HEK293 (cell line): ENCODE measurements around the gene CTNNA2.

Source experiments
- CTCF ChIA-PET: fragments of 350-600 bp; formaldehyde crosslinking; extraction: SDS; loops from one replicate; lab custom pipeline; 2021; ENCODE audit warnings: antibody characterized with exemption; lab: Yijun Ruan, JAX
- POLR2A ChIA-PET: fragments of 300-600 bp; formaldehyde crosslinking; extraction: SDS; loops from one replicate; lab custom pipeline; 2020; ENCODE audit warnings: antibody characterized with exemption, inconsistent platforms; lab: Yijun Ruan, JAX
- H3K27ac ChIP-seq: fragments of 200-500 bp; sonication (Bioruptor generic); 2 replicates; pipeline ENCODE4 v1.5.1; 2014; ENCODE audit warnings: low read depth, low read length, control low read depth, inconsistent platforms; ENCODE audit errors: extremely low read depth
- H3K36me3 ChIP-seq, 2 experiments: fragments of 200-500 bp in 1 of 2; sonication (Bioruptor generic) in 1 of 2; 1 replicate in 1 of 2; 2 replicates in 1 of 2; pipeline ENCODE4 v1.5.1; 2014 to 2017; ENCODE audit warnings: inconsistent platforms in 2 of 2, low read length in 2 of 2; ENCODE audit not compliant: control insufficient read depth in 2 of 2, insufficient read depth in 1 of 2
- H3K4me1 ChIP-seq: fragments of 200-500 bp; sonication (Bioruptor generic); 2 replicates; pipeline ENCODE4 v1.5.1; 2014; ENCODE audit warnings: mild to moderate bottlenecking, low read length, inconsistent platforms; ENCODE audit not compliant: control insufficient read depth, insufficient read depth
- H3K4me3 ChIP-seq: 2 replicates; pipeline ENCODE4 v1.5.1; 2011; ENCODE audit warnings: low read depth, mild to moderate bottlenecking, control low read depth, low read length, moderate library complexity
- H3K9me3 ChIP-seq: fragments of 200-500 bp; sonication (Bioruptor generic); 2 replicates; pipeline ENCODE4 v1.5.1; 2014; ENCODE audit warnings: low read depth, low read length, inconsistent platforms; ENCODE audit not compliant: control insufficient read depth, insufficient read depth
- GLI2 ChIP-seq: fragments of 450-650 bp; formaldehyde crosslinking; IDR thresholded peaks from 2 replicates; pipeline ENCODE4; 2017; ENCODE audit warnings: missing biosample characterization, missing genetic modification characterization, low read depth, borderline replicate concordance
- HOXD13 ChIP-seq: sonication (generic); formaldehyde crosslinking; IDR thresholded peaks from 2 replicates; pipeline ENCODE4 v1.8.0; 2022; ENCODE audit warnings: missing genetic modification reagents, borderline replicate concordance
- SALL2 ChIP-seq: fragments of 450-650 bp; formaldehyde crosslinking; IDR thresholded peaks from 2 replicates; pipeline ENCODE4 v1.5.0; 2017; ENCODE audit warnings: missing biosample characterization, mild to moderate bottlenecking, missing genetic modification characterization, borderline replicate concordance
- ZNF140 ChIP-seq: fragments of 450-650 bp; formaldehyde crosslinking; IDR thresholded peaks from 2 replicates; pipeline ENCODE4 v1.5.1; 2016; ENCODE audit warnings: missing biosample characterization, missing genetic modification characterization
- ZNF16 ChIP-seq: fragments of 450-650 bp; formaldehyde crosslinking; IDR thresholded peaks from 2 replicates; pipeline ENCODE4 v1.5.1; 2016; ENCODE audit warnings: low read depth, missing biosample characterization, missing genetic modification characterization
- ZNF266 ChIP-seq: fragments of 450-650 bp; formaldehyde crosslinking; IDR thresholded peaks from 2 replicates; pipeline ENCODE4 v1.5.1; 2016; ENCODE audit warnings: missing biosample characterization, missing genetic modification characterization, low read depth
- ZNF335 ChIP-seq: fragments of 450-650 bp; formaldehyde crosslinking; conservative IDR thresholded peaks from 2 replicates; pipeline ENCODE4 v1.5.1; 2016; ENCODE audit warnings: missing biosample characterization, missing genetic modification characterization
- ZNF341 ChIP-seq: fragments of 450-650 bp; formaldehyde crosslinking; IDR thresholded peaks from 2 replicates; pipeline ENCODE4; 2016; ENCODE audit warnings: low read depth, missing biosample characterization, missing genetic modification characterization
- ZNF37A ChIP-seq: fragments of 450-650 bp; IDR thresholded peaks from 2 replicates; pipeline ENCODE4 v1.5.1; 2018; ENCODE audit warnings: missing biosample characterization, missing genetic modification characterization
- ZNF391 ChIP-seq: fragments of 450-650 bp; formaldehyde crosslinking; IDR thresholded peaks from 2 replicates; pipeline ENCODE4 v1.5.1; 2016; ENCODE audit warnings: low read depth, missing biosample characterization, missing genetic modification characterization, borderline replicate concordance
- ZNF530 ChIP-seq: fragments of 450-650 bp; formaldehyde crosslinking; IDR thresholded peaks from 2 replicates; pipeline ENCODE4 v1.5.1; 2016; ENCODE audit warnings: low read depth, missing biosample characterization, missing genetic modification characterization
- ZNF600 ChIP-seq: fragments of 450-650 bp; formaldehyde crosslinking; IDR thresholded peaks from 2 replicates; pipeline ENCODE4 v1.5.1; 2016; ENCODE audit warnings: missing biosample characterization, missing genetic modification characterization
- ZNF626 ChIP-seq: fragments of 450-650 bp; sonication (Bioruptor Pico); formaldehyde crosslinking; IDR thresholded peaks from 2 replicates; pipeline ENCODE4 v1.5.1; 2018; ENCODE audit warnings: missing biosample characterization, missing genetic modification characterization, inconsistent platforms
- ZNF660 ChIP-seq: fragments of 450-650 bp; IDR thresholded peaks from 2 replicates; pipeline ENCODE4 v1.5.1; 2018; ENCODE audit warnings: missing biosample characterization, mild to moderate bottlenecking, missing genetic modification characterization
- ZNF768 ChIP-seq: fragments of 450-650 bp; formaldehyde crosslinking; IDR thresholded peaks from 2 replicates; pipeline ENCODE4 v1.5.1; 2018; ENCODE audit warnings: missing biosample characterization, mild to moderate bottlenecking, missing genetic modification characterization
- TF ChIP-seq, protein P1 (sequence below): fragments of 450-650 bp; formaldehyde crosslinking; conservative IDR thresholded peaks from 2 replicates; pipeline ENCODE4 v1.5.1; 2016; ENCODE audit warnings: low read depth, missing biosample characterization, missing genetic modification characterization
- TF ChIP-seq, protein P2 (sequence below): fragments of 450-650 bp; formaldehyde crosslinking; IDR thresholded peaks from 2 replicates; pipeline ENCODE4 v1.5.1; 2017; ENCODE audit warnings: missing biosample characterization, missing genetic modification characterization
- TF ChIP-seq, protein P3 (sequence below): fragments of 450-650 bp; formaldehyde crosslinking; IDR thresholded peaks from 2 replicates; pipeline ENCODE4 v1.5.1; 2016; ENCODE audit warnings: missing biosample characterization, missing genetic modification characterization
- TF ChIP-seq, protein P4 (sequence below): fragments of 450-650 bp; formaldehyde crosslinking; IDR thresholded peaks from 2 replicates; pipeline ENCODE4 v1.5.0; 2017; ENCODE audit warnings: missing biosample characterization, missing genetic modification characterization, borderline replicate concordance
- TF ChIP-seq, protein P5 (sequence below): fragments of 450-650 bp; formaldehyde crosslinking; IDR thresholded peaks from 2 replicates; pipeline ENCODE4 v1.5.1; 2017; ENCODE audit warnings: missing biosample characterization, missing genetic modification characterization

CTNNA2 gene

DNA sequence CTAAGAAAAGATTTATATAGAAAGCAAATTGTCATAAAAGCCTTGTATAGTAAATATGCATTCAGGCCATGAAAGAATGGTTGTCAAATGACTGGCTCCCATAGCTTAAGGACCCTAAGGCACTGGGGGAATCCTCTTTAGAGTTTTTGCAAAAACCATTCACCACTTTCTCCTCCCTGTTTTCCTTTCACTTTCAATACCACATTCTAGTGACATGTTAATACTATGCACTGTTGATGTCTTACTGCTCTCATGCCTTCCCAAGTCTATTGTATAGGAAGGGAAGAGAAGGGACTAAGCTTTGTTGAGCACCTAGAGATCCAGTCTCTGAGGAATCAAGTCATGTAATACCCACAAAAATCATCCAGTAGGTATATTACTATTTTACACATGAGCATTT, 1174.7 kb downstream of the CTNNA2 start:
- POLR2A ChIA-PET, result no interaction called here

More for the DNA sequence above, 1174.7 kb downstream of the CTNNA2 start:
- H3K4me1 ChIP-seq, result no peaks in the 10 kb centered on the region
- CTCF ChIA-PET, result interaction anchor here (0.7 kb wide), 1 partner anchor 362 kb away, joined by 4 read pairs; no protein-coding TSS in a partner anchor
- no peaks in the 10 kb centered on the region for H3K9me3 ChIP-seq
- TF ChIP-seq ZNF335 (no peak), GLI2 (tag by site-specific recombination) (no peak), ZNF266 (no peak), ZNF660 (tag by site-specific recombination) (no peak), ZNF530 (tag by site-specific recombination) (no peak), SALL2 (tag by site-specific recombination) (no peak), ZNF37A (tag by site-specific recombination) (no peak), ZNF600 (tag by site-specific recombination) (no peak), ZNF140 (tag by site-specific recombination) (no peak), HOXD13 (CRISPR knock-in tag) (no peak), ZNF391 (tag by site-specific recombination) (no peak), ZNF341 (tag by site-specific recombination) (no peak), ZNF768 (no peak), ZNF16 (no peak), ZNF626 (no peak)
- TF ChIP-seq, protein P1, sequence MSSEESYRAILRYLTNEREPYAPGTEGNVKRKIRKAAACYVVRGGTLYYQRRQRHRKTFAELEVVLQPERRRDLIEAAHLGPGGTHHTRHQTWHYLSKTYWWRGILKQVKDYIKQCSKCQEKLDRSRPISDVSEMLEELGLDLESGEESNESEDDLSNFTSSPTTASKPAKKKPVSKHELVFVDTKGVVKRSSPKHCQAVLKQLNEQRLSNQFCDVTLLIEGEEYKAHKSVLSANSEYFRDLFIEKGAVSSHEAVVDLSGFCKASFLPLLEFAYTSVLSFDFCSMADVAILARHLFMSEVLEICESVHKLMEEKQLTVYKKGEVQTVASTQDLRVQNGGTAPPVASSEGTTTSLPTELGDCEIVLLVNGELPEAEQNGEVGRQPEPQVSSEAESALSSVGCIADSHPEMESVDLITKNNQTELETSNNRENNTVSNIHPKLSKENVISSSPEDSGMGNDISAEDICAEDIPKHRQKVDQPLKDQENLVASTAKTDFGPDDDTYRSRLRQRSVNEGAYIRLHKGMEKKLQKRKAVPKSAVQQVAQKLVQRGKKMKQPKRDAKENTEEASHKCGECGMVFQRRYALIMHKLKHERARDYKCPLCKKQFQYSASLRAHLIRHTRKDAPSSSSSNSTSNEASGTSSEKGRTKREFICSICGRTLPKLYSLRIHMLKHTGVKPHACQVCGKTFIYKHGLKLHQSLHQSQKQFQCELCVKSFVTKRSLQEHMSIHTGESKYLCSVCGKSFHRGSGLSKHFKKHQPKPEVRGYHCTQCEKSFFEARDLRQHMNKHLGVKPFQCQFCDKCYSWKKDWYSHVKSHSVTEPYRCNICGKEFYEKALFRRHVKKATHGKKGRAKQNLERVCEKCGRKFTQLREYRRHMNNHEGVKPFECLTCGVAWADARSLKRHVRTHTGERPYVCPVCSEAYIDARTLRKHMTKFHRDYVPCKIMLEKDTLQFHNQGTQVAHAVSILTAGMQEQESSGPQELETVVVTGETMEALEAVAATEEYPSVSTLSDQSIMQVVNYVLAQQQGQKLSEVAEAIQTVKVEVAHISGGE, result no peak
- TF ChIP-seq, protein P2, sequence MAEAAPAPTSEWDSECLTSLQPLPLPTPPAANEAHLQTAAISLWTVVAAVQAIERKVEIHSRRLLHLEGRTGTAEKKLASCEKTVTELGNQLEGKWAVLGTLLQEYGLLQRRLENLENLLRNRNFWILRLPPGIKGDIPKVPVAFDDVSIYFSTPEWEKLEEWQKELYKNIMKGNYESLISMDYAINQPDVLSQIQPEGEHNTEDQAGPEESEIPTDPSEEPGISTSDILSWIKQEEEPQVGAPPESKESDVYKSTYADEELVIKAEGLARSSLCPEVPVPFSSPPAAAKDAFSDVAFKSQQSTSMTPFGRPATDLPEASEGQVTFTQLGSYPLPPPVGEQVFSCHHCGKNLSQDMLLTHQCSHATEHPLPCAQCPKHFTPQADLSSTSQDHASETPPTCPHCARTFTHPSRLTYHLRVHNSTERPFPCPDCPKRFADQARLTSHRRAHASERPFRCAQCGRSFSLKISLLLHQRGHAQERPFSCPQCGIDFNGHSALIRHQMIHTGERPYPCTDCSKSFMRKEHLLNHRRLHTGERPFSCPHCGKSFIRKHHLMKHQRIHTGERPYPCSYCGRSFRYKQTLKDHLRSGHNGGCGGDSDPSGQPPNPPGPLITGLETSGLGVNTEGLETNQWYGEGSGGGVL (tag by site-specific recombination), result no peak
- TF ChIP-seq, protein P3, sequence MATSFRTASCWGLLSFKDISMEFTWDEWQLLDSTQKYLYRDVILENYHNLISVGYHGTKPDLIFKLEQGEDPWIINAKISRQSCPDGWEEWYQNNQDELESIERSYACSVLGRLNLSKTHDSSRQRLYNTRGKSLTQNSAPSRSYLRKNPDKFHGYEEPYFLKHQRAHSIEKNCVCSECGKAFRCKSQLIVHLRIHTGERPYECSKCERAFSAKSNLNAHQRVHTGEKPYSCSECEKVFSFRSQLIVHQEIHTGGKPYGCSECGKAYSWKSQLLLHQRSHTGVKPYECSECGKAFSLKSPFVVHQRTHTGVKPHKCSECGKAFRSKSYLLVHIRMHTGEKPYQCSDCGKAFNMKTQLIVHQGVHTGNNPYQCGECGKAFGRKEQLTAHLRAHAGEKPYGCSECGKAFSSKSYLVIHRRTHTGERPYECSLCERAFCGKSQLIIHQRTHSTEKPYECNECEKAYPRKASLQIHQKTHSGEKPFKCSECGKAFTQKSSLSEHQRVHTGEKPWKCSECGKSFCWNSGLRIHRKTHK (tag by site-specific recombination), result no peak
- TF ChIP-seq, protein P4, sequence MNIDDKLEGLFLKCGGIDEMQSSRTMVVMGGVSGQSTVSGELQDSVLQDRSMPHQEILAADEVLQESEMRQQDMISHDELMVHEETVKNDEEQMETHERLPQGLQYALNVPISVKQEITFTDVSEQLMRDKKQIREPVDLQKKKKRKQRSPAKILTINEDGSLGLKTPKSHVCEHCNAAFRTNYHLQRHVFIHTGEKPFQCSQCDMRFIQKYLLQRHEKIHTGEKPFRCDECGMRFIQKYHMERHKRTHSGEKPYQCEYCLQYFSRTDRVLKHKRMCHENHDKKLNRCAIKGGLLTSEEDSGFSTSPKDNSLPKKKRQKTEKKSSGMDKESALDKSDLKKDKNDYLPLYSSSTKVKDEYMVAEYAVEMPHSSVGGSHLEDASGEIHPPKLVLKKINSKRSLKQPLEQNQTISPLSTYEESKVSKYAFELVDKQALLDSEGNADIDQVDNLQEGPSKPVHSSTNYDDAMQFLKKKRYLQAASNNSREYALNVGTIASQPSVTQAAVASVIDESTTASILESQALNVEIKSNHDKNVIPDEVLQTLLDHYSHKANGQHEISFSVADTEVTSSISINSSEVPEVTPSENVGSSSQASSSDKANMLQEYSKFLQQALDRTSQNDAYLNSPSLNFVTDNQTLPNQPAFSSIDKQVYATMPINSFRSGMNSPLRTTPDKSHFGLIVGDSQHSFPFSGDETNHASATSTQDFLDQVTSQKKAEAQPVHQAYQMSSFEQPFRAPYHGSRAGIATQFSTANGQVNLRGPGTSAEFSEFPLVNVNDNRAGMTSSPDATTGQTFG, result no peak
- TF ChIP-seq, protein P5, sequence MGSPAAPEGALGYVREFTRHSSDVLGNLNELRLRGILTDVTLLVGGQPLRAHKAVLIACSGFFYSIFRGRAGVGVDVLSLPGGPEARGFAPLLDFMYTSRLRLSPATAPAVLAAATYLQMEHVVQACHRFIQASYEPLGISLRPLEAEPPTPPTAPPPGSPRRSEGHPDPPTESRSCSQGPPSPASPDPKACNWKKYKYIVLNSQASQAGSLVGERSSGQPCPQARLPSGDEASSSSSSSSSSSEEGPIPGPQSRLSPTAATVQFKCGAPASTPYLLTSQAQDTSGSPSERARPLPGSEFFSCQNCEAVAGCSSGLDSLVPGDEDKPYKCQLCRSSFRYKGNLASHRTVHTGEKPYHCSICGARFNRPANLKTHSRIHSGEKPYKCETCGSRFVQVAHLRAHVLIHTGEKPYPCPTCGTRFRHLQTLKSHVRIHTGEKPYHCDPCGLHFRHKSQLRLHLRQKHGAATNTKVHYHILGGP (tag by site-specific recombination), result no peak
- H3K27ac ChIP-seq, result no peak overlapping the region
- no peak overlapping the region for H3K4me3 ChIP-seq
- no peaks in the 10 kb centered on the region for H3K36me3 ChIP-seq
